Neural cell (in vitro differentiated cells): ENCODE data around the gene TRIM14. TPM values are rescaled to one million over a fixed set of nuclear protein-coding genes. Genes with fewer than 3 reads are reported as not detected.

ENCODE experiments used
- H2AFZ ChIP-seq: fragments of 200-600, 300-800 bp; sonication (generic), shearing (Covaris generic); 2 replicates; pipeline ENCODE4 v1.6.0; 2014; ENCODE audit warnings: low read depth, mild to moderate bottlenecking, antibody characterized with exemption, low read length, moderate library complexity
- H3F3A ChIP-seq: fragments of 200-600 bp; shearing (Covaris generic); 2 replicates; pipeline ENCODE4 v1.6.1; 2016; ENCODE audit warnings: mild to moderate bottlenecking, moderate library complexity, mixed read lengths, antibody characterized with exemption, low read length; ENCODE audit not compliant: insufficient read depth, poor library complexity, severe bottlenecking
- H3K27ac ChIP-seq: fragments of 200-600, 300-800 bp; sonication (generic), shearing (Covaris generic); 2 replicates; pipeline ENCODE4 v1.5.1; 2014; ENCODE audit warnings: mild to moderate bottlenecking, low read length, moderate library complexity
- H3K27me3 ChIP-seq: fragments of 300-800, 200-600 bp; sonication (generic), shearing (Covaris generic); 2 replicates; pipeline ENCODE4 v1.6.0; 2014; ENCODE audit warnings: mild to moderate bottlenecking, low read depth, low read length, moderate library complexity; ENCODE audit not compliant: insufficient read depth
- H3K36me3 ChIP-seq: fragments of 300-800, 200-600 bp; sonication (generic), shearing (Covaris generic); 2 replicates; pipeline ENCODE4 v1.5.1; 2014; ENCODE audit warnings: mild to moderate bottlenecking, antibody characterized with exemption, low read length, moderate library complexity; ENCODE audit not compliant: insufficient read depth
- H3K4me2 ChIP-seq: fragments of 300-800, 200-600 bp; sonication (generic), shearing (Covaris generic); 2 replicates; pipeline ENCODE4 v1.6.0; 2014; ENCODE audit warnings: mild to moderate bottlenecking, low read length
- H3K4me3 ChIP-seq: fragments of 300-800, 200-600 bp; sonication (generic), shearing (Covaris generic); 2 replicates; pipeline ENCODE4 v1.5.1; 2014; ENCODE audit warnings: mild to moderate bottlenecking, low read length, moderate library complexity
- H3K79me2 ChIP-seq: fragments of 200-600 bp; shearing (Covaris generic); replicated peaks from 2 replicates; pipeline ENCODE4 v1.6.0; 2014; ENCODE audit warnings: mild to moderate bottlenecking, low read length, moderate library complexity; ENCODE audit not compliant: insufficient read depth
- H3K9ac ChIP-seq: fragments of 300-800, 200-600 bp; sonication (generic), shearing (Covaris generic); 2 replicates; pipeline ENCODE4 v1.6.1; 2016; ENCODE audit warnings: mild to moderate bottlenecking, low read length, mixed read lengths
- H3K9me2 ChIP-seq: fragments of 200-600 bp; shearing (Covaris generic); 2 replicates; pipeline ENCODE4 v1.6.1; 2016; ENCODE audit warnings: mild to moderate bottlenecking, low read length, mixed read lengths; ENCODE audit not compliant: insufficient read depth
- H3K9me3 ChIP-seq: fragments of 200-600, 300-800 bp; sonication (generic), shearing (Covaris generic); 2 replicates; pipeline ENCODE4 v1.6.1; 2016; ENCODE audit warnings: mild to moderate bottlenecking, mixed run types, low read length, moderate library complexity, mixed read lengths
- H4K20me1 ChIP-seq: fragments of 200-600 bp; shearing (Covaris generic); 2 replicates; pipeline ENCODE4 v1.6.1; 2016; ENCODE audit warnings: mild to moderate bottlenecking, mixed run types; ENCODE audit not compliant: insufficient read depth
- EP300 ChIP-seq: fragments of 450-650 bp; conservative IDR thresholded peaks from 2 replicates; pipeline ENCODE4 v1.6.1; 2014; ENCODE audit warnings: antibody characterized with exemption, mild to moderate bottlenecking, moderate library complexity; ENCODE audit not compliant: poor library complexity, severe bottlenecking
- EZH2 ChIP-seq: fragments of 200-600, 300-800 bp; shearing (Covaris generic), sonication (generic); IDR thresholded peaks from 2 replicates; pipeline ENCODE4 v1.6.1; 2014; ENCODE audit warnings: antibody characterized with exemption, low read length, borderline replicate concordance, mild to moderate bottlenecking; ENCODE audit not compliant: insufficient read depth, poor library complexity, severe bottlenecking
- MXI1 ChIP-seq: fragments of 450-650 bp; conservative IDR thresholded peaks from 2 replicates; pipeline ENCODE4 v1.6.1; 2014; ENCODE audit warnings: antibody characterized with exemption, mild to moderate bottlenecking; ENCODE audit not compliant: poor library complexity, severe bottlenecking
- POLR2AphosphoS5 ChIP-seq: IDR thresholded peaks from 2 replicates; pipeline ENCODE4 v1.6.1; 2012
- RAD21 ChIP-seq: fragments of 450-650 bp; conservative IDR thresholded peaks from 2 replicates; pipeline ENCODE4 v1.6.1; 2014; ENCODE audit warnings: antibody characterized with exemption, mild to moderate bottlenecking, moderate library complexity
- SMC3 ChIP-seq: fragments of 450-650 bp; conservative IDR thresholded peaks from 2 replicates; pipeline ENCODE4 v1.6.1; 2014; ENCODE audit warnings: antibody characterized with exemption, mild to moderate bottlenecking, moderate library complexity; ENCODE audit not compliant: poor library complexity
- TAF1 ChIP-seq: IDR thresholded peaks from 2 replicates; pipeline ENCODE4 v1.6.1; 2012; ENCODE audit warnings: low read depth
- polyA plus RNA-seq: library from polyadenylated mRNA; depleted of rRNA; stranded (reverse); fragments of >200 nt; gene quantifications from 2 replicates; pipeline ENCODE4 v1.2.3, GENCODE V29; 2014
- TF ChIP-seq, protein P1 (sequence below): IDR thresholded peaks from 2 replicates; pipeline ENCODE4 v1.6.1; 2012; ENCODE audit warnings: borderline replicate concordance
- TF ChIP-seq, protein P2 (sequence below): fragments of 450-650 bp; IDR thresholded peaks from 2 replicates; pipeline ENCODE4 v1.5.1; 2014; ENCODE audit warnings: antibody characterized with exemption, mild to moderate bottlenecking, moderate library complexity; ENCODE audit not compliant: poor library complexity, severe bottlenecking

TRIM14 gene
- polyA plus RNA-seq, 1 donor from 2014 or later: not detected

DNA sequence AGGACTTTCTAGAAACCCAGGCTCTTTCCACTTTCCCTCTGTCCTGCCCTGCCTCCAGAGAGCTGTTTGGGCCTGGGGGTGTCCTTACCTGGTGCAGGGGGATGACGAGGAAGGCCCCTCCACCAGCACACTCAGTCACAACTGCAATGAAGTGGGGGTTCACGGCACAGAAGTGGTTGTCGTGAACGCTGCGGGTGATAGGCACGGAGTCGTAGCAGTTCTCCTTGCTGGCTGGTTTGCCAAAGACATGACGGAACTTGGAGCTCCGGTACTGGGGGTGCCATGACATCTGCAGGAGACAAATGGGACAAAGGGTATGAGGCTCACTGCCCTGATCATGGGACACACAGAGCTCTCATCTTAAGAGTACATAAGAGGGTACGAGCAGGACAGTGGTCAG is 38.4 kb upstream of the TRIM14 start:
- H3K4me2 ChIP-seq: no peak overlapping the region
- no peaks in the 10 kb centered on the region for H3K9me2 ChIP-seq
- H4K20me1 ChIP-seq: no peaks in the 10 kb centered on the region
- H2AFZ ChIP-seq: no peak overlapping the region
- TF ChIP-seq SMC3 (no peak), RAD21 (no peak), POLR2AphosphoS5 (no peak), EZH2 (no peak)
- H3F3A ChIP-seq: no peaks in the 10 kb centered on the region
- H3K27me3 ChIP-seq: no peaks in the 10 kb centered on the region
- no peaks in the 10 kb centered on the region for H3K79me2 ChIP-seq
- H3K9me3 ChIP-seq: no peaks in the 10 kb centered on the region
- H3K4me3 ChIP-seq: no peak overlapping the region
- no peaks in the 10 kb centered on the region for H3K36me3 ChIP-seq
- H3K27ac ChIP-seq: no peak overlapping the region
- H3K9ac ChIP-seq: no peak overlapping the region

DNA sequence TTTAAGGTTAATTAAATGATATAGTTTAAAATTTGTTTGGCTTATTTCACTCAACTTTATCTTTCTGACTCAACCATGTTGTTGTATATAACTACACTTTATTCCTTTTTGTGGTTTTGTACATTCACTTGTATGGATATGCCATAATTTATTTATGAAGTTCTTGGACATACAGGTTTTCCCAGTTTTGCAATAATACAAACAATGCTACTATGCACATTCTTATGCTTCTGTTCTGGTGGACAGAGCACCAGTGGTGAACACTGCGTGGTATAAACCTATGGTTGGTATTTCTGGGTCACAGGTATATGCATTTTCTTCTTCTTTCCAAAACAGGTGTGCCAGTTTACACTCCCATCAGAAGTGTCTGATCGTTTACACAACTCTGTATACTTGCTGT is 35.7 kb upstream of the TRIM14 start:
- Histone ChIP-seq H3K9me3 (no peaks in the 10 kb centered on the region), H2AFZ (no peak overlapping the region), H3K79me2 (no peaks in the 10 kb centered on the region), H3K9ac (no peak overlapping the region), H3K27me3 (no peaks in the 10 kb centered on the region), H3K36me3 (no peaks in the 10 kb centered on the region), H4K20me1 (no peaks in the 10 kb centered on the region), H3K4me2 (no peak overlapping the region), H3K4me3 (no peak overlapping the region), H3K27ac (no peak overlapping the region), H3F3A (no peaks in the 10 kb centered on the region), H3K9me2 (no peaks in the 10 kb centered on the region)
- TF ChIP-seq, protein P1, sequence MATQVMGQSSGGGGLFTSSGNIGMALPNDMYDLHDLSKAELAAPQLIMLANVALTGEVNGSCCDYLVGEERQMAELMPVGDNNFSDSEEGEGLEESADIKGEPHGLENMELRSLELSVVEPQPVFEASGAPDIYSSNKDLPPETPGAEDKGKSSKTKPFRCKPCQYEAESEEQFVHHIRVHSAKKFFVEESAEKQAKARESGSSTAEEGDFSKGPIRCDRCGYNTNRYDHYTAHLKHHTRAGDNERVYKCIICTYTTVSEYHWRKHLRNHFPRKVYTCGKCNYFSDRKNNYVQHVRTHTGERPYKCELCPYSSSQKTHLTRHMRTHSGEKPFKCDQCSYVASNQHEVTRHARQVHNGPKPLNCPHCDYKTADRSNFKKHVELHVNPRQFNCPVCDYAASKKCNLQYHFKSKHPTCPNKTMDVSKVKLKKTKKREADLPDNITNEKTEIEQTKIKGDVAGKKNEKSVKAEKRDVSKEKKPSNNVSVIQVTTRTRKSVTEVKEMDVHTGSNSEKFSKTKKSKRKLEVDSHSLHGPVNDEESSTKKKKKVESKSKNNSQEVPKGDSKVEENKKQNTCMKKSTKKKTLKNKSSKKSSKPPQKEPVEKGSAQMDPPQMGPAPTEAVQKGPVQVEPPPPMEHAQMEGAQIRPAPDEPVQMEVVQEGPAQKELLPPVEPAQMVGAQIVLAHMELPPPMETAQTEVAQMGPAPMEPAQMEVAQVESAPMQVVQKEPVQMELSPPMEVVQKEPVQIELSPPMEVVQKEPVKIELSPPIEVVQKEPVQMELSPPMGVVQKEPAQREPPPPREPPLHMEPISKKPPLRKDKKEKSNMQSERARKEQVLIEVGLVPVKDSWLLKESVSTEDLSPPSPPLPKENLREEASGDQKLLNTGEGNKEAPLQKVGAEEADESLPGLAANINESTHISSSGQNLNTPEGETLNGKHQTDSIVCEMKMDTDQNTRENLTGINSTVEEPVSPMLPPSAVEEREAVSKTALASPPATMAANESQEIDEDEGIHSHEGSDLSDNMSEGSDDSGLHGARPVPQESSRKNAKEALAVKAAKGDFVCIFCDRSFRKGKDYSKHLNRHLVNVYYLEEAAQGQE: no peak
- no peak for TF ChIP-seq EP300
- TF ChIP-seq MXI1: no peak
- TF ChIP-seq SMC3: no peak

DNA sequence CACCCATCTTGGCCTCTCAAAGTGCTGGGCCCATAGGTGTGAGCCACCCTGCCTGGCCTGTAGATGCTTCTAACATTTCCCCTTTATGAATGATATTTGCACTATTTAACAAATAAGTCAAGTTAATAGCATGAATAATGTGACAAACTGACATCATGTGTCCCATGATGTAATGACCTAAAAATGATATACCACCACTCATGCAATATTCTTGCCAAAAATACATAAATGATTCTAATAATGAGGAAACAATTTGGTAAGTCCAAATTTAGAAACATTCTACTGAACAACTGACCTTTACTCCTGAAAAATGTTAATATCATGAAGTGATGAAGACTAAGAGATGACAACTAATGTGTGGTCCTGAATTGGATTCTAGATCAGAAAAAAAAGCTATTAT is 33.5 kb upstream of the TRIM14 start:
- Histone ChIP-seq H3K27ac (no peak overlapping the region), H4K20me1 (no peaks in the 10 kb centered on the region), H3K4me3 (no peak overlapping the region), H3K4me2 (no peak overlapping the region), H3K27me3 (no peaks in the 10 kb centered on the region), H2AFZ (no peak overlapping the region), H3K79me2 (no peaks in the 10 kb centered on the region), H3F3A (no peaks in the 10 kb centered on the region), H3K36me3 (no peaks in the 10 kb centered on the region), H3K9me2 (no peaks in the 10 kb centered on the region), H3K9ac (no peak overlapping the region), H3K9me3 (no peaks in the 10 kb centered on the region)
- TF ChIP-seq, protein P2, sequence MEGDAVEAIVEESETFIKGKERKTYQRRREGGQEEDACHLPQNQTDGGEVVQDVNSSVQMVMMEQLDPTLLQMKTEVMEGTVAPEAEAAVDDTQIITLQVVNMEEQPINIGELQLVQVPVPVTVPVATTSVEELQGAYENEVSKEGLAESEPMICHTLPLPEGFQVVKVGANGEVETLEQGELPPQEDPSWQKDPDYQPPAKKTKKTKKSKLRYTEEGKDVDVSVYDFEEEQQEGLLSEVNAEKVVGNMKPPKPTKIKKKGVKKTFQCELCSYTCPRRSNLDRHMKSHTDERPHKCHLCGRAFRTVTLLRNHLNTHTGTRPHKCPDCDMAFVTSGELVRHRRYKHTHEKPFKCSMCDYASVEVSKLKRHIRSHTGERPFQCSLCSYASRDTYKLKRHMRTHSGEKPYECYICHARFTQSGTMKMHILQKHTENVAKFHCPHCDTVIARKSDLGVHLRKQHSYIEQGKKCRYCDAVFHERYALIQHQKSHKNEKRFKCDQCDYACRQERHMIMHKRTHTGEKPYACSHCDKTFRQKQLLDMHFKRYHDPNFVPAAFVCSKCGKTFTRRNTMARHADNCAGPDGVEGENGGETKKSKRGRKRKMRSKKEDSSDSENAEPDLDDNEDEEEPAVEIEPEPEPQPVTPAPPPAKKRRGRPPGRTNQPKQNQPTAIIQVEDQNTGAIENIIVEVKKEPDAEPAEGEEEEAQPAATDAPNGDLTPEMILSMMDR: no peak
- TF ChIP-seq EZH2 (no peak), TAF1 (no peak)
- TF ChIP-seq, protein P1: no peak
